Mesendoderm (in vitro differentiated cells): ENCODE data around the gene LYPLA2.

Experiments used
- DNase-seq: peaks from one replicate; pipeline ENCODE4 v3.0.0; 2013
- H2AK5ac ChIP-seq: 2 replicates; pipeline ENCODE4 v1.6.1; 2013; ENCODE audit warnings: low read length, inconsistent platforms
- H2BK120ac ChIP-seq: 2 replicates; pipeline ENCODE4 v1.6.1; 2013; ENCODE audit warnings: low read depth, mild to moderate bottlenecking, low read length, moderate library complexity, mixed read lengths
- H2BK15ac ChIP-seq: replicated peaks from 2 replicates; pipeline ENCODE4 v1.6.1; 2013; ENCODE audit warnings: low read depth, mild to moderate bottlenecking, moderate library complexity
- H2BK5ac ChIP-seq: 2 replicates; pipeline ENCODE4 v1.6.1; 2013; ENCODE audit warnings: low read length, inconsistent platforms
- H3K18ac ChIP-seq: 2 replicates; pipeline ENCODE4 v1.6.1; 2013; ENCODE audit warnings: mild to moderate bottlenecking, low read length, mixed read lengths
- H3K23ac ChIP-seq: one replicate; pipeline ENCODE4 v1.6.1; 2013; ENCODE audit warnings: low read length
- H3K27ac ChIP-seq: 2 replicates; pipeline ENCODE4 v1.5.1; 2013; ENCODE audit warnings: low read depth, mild to moderate bottlenecking, inconsistent platforms, low read length, moderate library complexity
- H3K27me3 ChIP-seq: 2 replicates; pipeline ENCODE4 v1.6.1; 2013; ENCODE audit warnings: low read length, control low read depth, mild to moderate bottlenecking, inconsistent platforms; ENCODE audit not compliant: insufficient read depth, poor library complexity
- H3K36me3 ChIP-seq: 2 replicates; pipeline ENCODE4 v1.6.1; 2013; ENCODE audit warnings: low read length, inconsistent platforms; ENCODE audit not compliant: control insufficient read depth, insufficient read depth
- H3K4ac ChIP-seq: one replicate; pipeline ENCODE4 v1.6.1; 2013; ENCODE audit warnings: low read depth, mild to moderate bottlenecking, low read length, moderate library complexity
- H3K4me1 ChIP-seq: 2 replicates; pipeline ENCODE4 v1.6.1; 2013; ENCODE audit warnings: low read depth, low read length, inconsistent platforms; ENCODE audit not compliant: control insufficient read depth
- H3K4me2 ChIP-seq: 2 replicates; pipeline ENCODE4 v1.6.1; 2013; ENCODE audit warnings: low read length
- H3K4me3 ChIP-seq: 2 replicates; pipeline ENCODE4 v1.5.1; 2013; ENCODE audit warnings: mild to moderate bottlenecking, low read length
- H3K56ac ChIP-seq: one replicate; pipeline ENCODE4 v1.6.1; 2013; ENCODE audit warnings: low read length
- H3K79me1 ChIP-seq: 2 replicates; pipeline ENCODE4 v1.6.1; 2013; ENCODE audit warnings: low read length, inconsistent platforms
- H3K79me2 ChIP-seq: 2 replicates; pipeline ENCODE4 v1.6.1; 2013; ENCODE audit warnings: mild to moderate bottlenecking, low read length; ENCODE audit not compliant: control insufficient read depth, insufficient read depth
- H3K9ac ChIP-seq: 2 replicates; pipeline ENCODE4 v1.6.1; 2013; ENCODE audit warnings: low read length, inconsistent platforms
- H4K5ac ChIP-seq: one replicate; pipeline ENCODE4 v1.6.1; 2013; ENCODE audit warnings: low read length
- H4K8ac ChIP-seq: one replicate; pipeline ENCODE4 v1.6.1; 2013; ENCODE audit warnings: low read depth, mild to moderate bottlenecking, control low read depth, low read length, moderate library complexity
- WGBS: extraction: QIAGEN DNeasy Blood & Tissue Kit; methylation state at CpG from one replicate; pipeline ENCODE4 v1.1.7; 2013; ENCODE audit warnings: low lambda C conversion rate, missing lambda C conversion rate; ENCODE audit not compliant: insufficient coverage; ENCODE audit errors: extremely low coverage; 5-methylcytosine and 5-hydroxymethylcytosine counted together

The LYPLA2 gene

DNA sequence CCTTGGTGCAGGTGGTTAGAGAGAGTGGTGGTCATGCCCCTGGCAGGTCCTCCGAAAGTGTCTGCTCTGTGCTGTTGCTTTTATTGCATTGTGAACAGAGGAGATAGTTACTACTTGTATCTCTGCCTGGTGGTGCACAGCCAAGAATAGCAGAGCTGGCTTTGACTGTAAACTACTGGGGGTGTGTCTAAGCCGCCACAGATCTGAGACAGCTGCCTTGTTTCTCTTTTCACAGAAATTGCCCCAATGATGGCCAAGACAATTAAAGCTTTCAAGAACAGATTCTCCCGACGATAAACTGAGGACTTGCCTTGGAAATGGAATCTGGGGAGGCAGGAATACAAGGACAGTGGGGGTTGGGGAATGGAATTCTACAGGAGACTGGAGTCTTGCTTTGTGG lies 31.7 kb upstream of the LYPLA2 start:
- H3K56ac ChIP-seq = no peak overlapping the region
- DNase-seq = no peak
- H2AK5ac ChIP-seq = no peak overlapping the region
- H3K27me3 ChIP-seq = no peaks in the 10 kb centered on the region
- H4K5ac ChIP-seq = no peak overlapping the region
- no peak overlapping the region for H3K4me3 ChIP-seq
- no peak overlapping the region for H2BK5ac ChIP-seq
- no peak overlapping the region for H3K4ac ChIP-seq
- no peak overlapping the region for H2BK15ac ChIP-seq
- no CpG with 5 or more reads among the region's 4 CpGs for WGBS
- no peaks in the 10 kb centered on the region for H3K79me2 ChIP-seq
- no peak overlapping the region for H3K4me2 ChIP-seq
- no peaks in the 10 kb centered on the region for H3K4me1 ChIP-seq
- no peak overlapping the region for H4K8ac ChIP-seq
- H3K27ac ChIP-seq = no peak overlapping the region
- peaks cover 4% of the 10 kb centered on the region for H3K79me1 ChIP-seq
- H3K18ac ChIP-seq = no peak overlapping the region
- H2BK120ac ChIP-seq = no peak overlapping the region
- H3K23ac ChIP-seq = no peak overlapping the region
- H3K9ac ChIP-seq = no peak overlapping the region
- peaks cover 37% of the 10 kb centered on the region for H3K36me3 ChIP-seq

- WGBS = no CpG with 5 or more reads among the region's 7 CpGs
- no peak for DNase-seq
- Histone ChIP-seq H3K18ac (no peak overlapping the region), H2AK5ac (no peak overlapping the region), H3K4me3 (no peak overlapping the region), H3K27ac (no peak overlapping the region), H3K4ac (no peak overlapping the region), H2BK5ac (no peak overlapping the region), H3K4me2 (no peak overlapping the region), H3K9ac (no peak overlapping the region), H4K5ac (no peak overlapping the region), H2BK120ac (no peak overlapping the region), H2BK15ac (no peak overlapping the region), H3K36me3 (peaks cover 17% of the 10 kb centered on the region), H3K79me2 (no peaks in the 10 kb centered on the region), H3K27me3 (no peaks in the 10 kb centered on the region), H4K8ac (no peak overlapping the region), H3K4me1 (no peaks in the 10 kb centered on the region), H3K56ac (no peak overlapping the region), H3K79me1 (peaks cover 4% of the 10 kb centered on the region), H3K23ac (no peak overlapping the region)
Observed at GRCh38 chr1:23763041-23763577, 27.8 kb upstream of the LYPLA2 start.

- Histone ChIP-seq H3K79me2 (no peaks in the 10 kb centered on the region), H4K5ac (no peak overlapping the region), H3K23ac (no peak overlapping the region), H2BK120ac (no peak overlapping the region), H3K4me2 (no peak overlapping the region), H3K56ac (no peak overlapping the region), H3K27ac (no peak overlapping the region), H3K4me3 (no peak overlapping the region), H2BK5ac (no peak overlapping the region), H3K36me3 (no peaks in the 10 kb centered on the region), H2BK15ac (no peak overlapping the region), H4K8ac (no peak overlapping the region), H3K4ac (no peak overlapping the region), H3K4me1 (no peaks in the 10 kb centered on the region), H3K79me1 (no peaks in the 10 kb centered on the region), H3K27me3 (no peaks in the 10 kb centered on the region), H3K9ac (no peak overlapping the region), H2AK5ac (no peak overlapping the region), H3K18ac (no peak overlapping the region)
- no peak for DNase-seq
- WGBS = no CpG with 5 or more reads among the region's 5 CpGs
Observed at GRCh38 chr1:23768733-23769132, 22.2 kb upstream of the LYPLA2 start.

- H3K79me2 ChIP-seq = no peaks in the 10 kb centered on the region
- no peak overlapping the region for H3K23ac ChIP-seq
- H3K56ac ChIP-seq = no peak overlapping the region
- H3K4me2 ChIP-seq = no peak overlapping the region
- H3K27me3 ChIP-seq = no peaks in the 10 kb centered on the region
- H2BK120ac ChIP-seq = no peak overlapping the region
- no peak overlapping the region for H3K18ac ChIP-seq
- no peak overlapping the region for H2AK5ac ChIP-seq
- no peaks in the 10 kb centered on the region for H3K36me3 ChIP-seq
- no peak overlapping the region for H3K4me3 ChIP-seq
- H3K79me1 ChIP-seq = peaks cover 2% of the 10 kb centered on the region
- H3K4me1 ChIP-seq = no peaks in the 10 kb centered on the region
- H3K4ac ChIP-seq = no peak overlapping the region
- H2BK5ac ChIP-seq = no peak overlapping the region
- no peak overlapping the region for H4K5ac ChIP-seq
- H3K9ac ChIP-seq = no peak overlapping the region
- no peak overlapping the region for H3K27ac ChIP-seq
- no CpG with 5 or more reads among the region's 14 CpGs for WGBS
- no peak overlapping the region for H4K8ac ChIP-seq
- H2BK15ac ChIP-seq = no peak overlapping the region
- peak; percentile 87 for DNase-seq
Observed at GRCh38 chr1:23772049-23772853, 18.7 kb upstream of the LYPLA2 start.

DNA sequence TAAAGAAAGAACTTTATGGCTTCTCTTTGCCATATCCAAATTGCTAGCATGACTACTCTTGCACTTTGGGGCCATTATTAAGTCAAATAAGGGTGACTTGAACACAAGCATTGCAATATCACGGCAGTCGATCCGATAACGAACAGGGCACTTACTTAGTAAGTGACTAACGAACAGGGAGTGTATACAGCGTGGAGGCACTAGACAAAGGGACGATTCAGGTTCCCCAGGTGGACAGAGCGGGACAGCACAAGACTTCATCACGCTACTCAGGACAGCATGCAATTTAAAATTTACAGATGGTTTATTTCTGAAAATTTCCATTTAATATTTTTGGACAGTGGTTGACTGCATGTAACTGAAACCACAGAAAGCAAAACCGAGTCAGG lies 18.1 kb upstream of the LYPLA2 start:
- no peak overlapping the region for H2BK120ac ChIP-seq
- H3K56ac ChIP-seq = no peak overlapping the region
- no CpG with 5 or more reads among the region's 10 CpGs for WGBS
- H2AK5ac ChIP-seq = no peak overlapping the region
- H3K79me1 ChIP-seq = peaks cover 2% of the 10 kb centered on the region
- H4K5ac ChIP-seq = no peak overlapping the region
- no peak overlapping the region for H2BK5ac ChIP-seq
- no peak overlapping the region for H3K4me2 ChIP-seq
- no peak overlapping the region for H3K27ac ChIP-seq
- no peak overlapping the region for H3K4ac ChIP-seq
- no peak for DNase-seq
- no peak overlapping the region for H3K23ac ChIP-seq
- no peak overlapping the region for H3K18ac ChIP-seq
- H3K4me3 ChIP-seq = no peak overlapping the region
- H3K79me2 ChIP-seq = no peaks in the 10 kb centered on the region
- H3K4me1 ChIP-seq = no peaks in the 10 kb centered on the region
- no peaks in the 10 kb centered on the region for H3K27me3 ChIP-seq
- no peak overlapping the region for H2BK15ac ChIP-seq
- no peak overlapping the region for H3K9ac ChIP-seq
- no peaks in the 10 kb centered on the region for H3K36me3 ChIP-seq
- no peak overlapping the region for H4K8ac ChIP-seq
